SK-N-SH (cell line): Measurements from ENCODE around the gene GDPD5. TPM values are rescaled to one million over a fixed set of nuclear protein-coding genes. Genes with fewer than 3 reads are reported as not detected.

Experiments used
- CTCF ChIA-PET: fragments of 300-600, 350-600 bp; formaldehyde crosslinking; extraction: SDS; loops from one replicate; lab custom pipeline; 2021; lab: Yijun Ruan, JAX
- POLR2A ChIA-PET: fragments of 350-600 bp; sonication (Branson Sonifier 250); formaldehyde crosslinking; extraction: SDS; loops from one replicate; lab custom pipeline; 2020; ENCODE audit warnings: antibody characterized with exemption, inconsistent platforms; lab: Yijun Ruan, JAX
- DNase-seq: peaks from one replicate; pipeline ENCODE4 v3.0.0; 2012
- H2AFZ ChIP-seq: fragments of 200-600 bp; sonication (generic); 2 replicates; pipeline ENCODE4 v1.8.1; 2016; ENCODE audit warnings: antibody characterized with exemption, mild to moderate bottlenecking, low read depth
- H3F3A ChIP-seq: fragments of 200-600 bp; sonication (generic); replicated peaks from 2 replicates; pipeline ENCODE3; 2016; ENCODE audit warnings: antibody characterized with exemption, mild to moderate bottlenecking; ENCODE audit not compliant: insufficient read depth
- H3K27ac ChIP-seq, 2 experiments: fragments of 200-500 bp in 1 of 2; fragments of 200-600 bp in 1 of 2; sonication (Bioruptor generic) in 1 of 2; sonication (generic), shearing (Covaris generic) in 1 of 2; 2 replicates each; pipeline versions ENCODE4 v1.5.1 to v1.6.1; 2014 to 2016; ENCODE audit warnings: low read depth in 2 of 2, inconsistent platforms in 1 of 2, low read length in 1 of 2, mild to moderate bottlenecking in 1 of 2, mixed read lengths in 1 of 2
- H3K27me3 ChIP-seq: fragments of 200-600 bp; sonication (generic), shearing (Covaris generic); 2 replicates; pipeline ENCODE4 v1.6.1; 2016; ENCODE audit warnings: mixed run types; ENCODE audit not compliant: insufficient read depth
- H3K36me3 ChIP-seq, 2 experiments: fragments of 200-500 bp in 1 of 2; fragments of 200-600 bp in 1 of 2; sonication (Bioruptor generic) in 1 of 2; sonication (generic) in 1 of 2; replicated peaks in 1 of 2; 2 replicates each; pipeline versions ENCODE3 to v1.5.1; 2014 to 2016; ENCODE audit warnings: low read length in 1 of 2, mild to moderate bottlenecking in 1 of 2; ENCODE audit not compliant: insufficient read depth in 2 of 2, control insufficient read depth in 1 of 2
- H3K4me1 ChIP-seq, 2 experiments: fragments of 200-500 bp in 1 of 2; fragments of 200-600 bp in 1 of 2; sonication (Bioruptor generic) in 1 of 2; sonication (generic), shearing (Covaris generic) in 1 of 2; 2 replicates each; pipeline versions ENCODE4 v1.5.1 to v1.6.1; 2014 to 2016; ENCODE audit warnings: low read depth in 1 of 2, low read length in 1 of 2, mixed run types in 1 of 2; ENCODE audit not compliant: insufficient read depth in 2 of 2, control insufficient read depth in 1 of 2
- H3K4me2 ChIP-seq: fragments of 200-600 bp; sonication (generic), shearing (Covaris generic); 2 replicates; pipeline ENCODE4 v1.6.1; 2017; ENCODE audit warnings: mixed run types
- H3K4me3 ChIP-seq, 2 experiments: fragments of 200-500 bp in 1 of 2; fragments of 200-600 bp in 1 of 2; sonication (Bioruptor generic) in 1 of 2; sonication (generic), shearing (Covaris generic) in 1 of 2; 2 replicates each; pipeline versions ENCODE4 v1.5.1 to v1.8.1; 2014 to 2016; ENCODE audit warnings: low read depth in 2 of 2, inconsistent platforms in 1 of 2, low read length in 1 of 2, mild to moderate bottlenecking in 1 of 2, mixed read lengths in 1 of 2, moderate library complexity in 1 of 2
- H3K79me2 ChIP-seq: fragments of 200-600 bp; sonication (generic); 2 replicates; pipeline ENCODE4 v1.8.1; 2017; ENCODE audit warnings: mild to moderate bottlenecking; ENCODE audit not compliant: insufficient read depth
- H3K9ac ChIP-seq: fragments of 200-600 bp; sonication (generic); 2 replicates; pipeline ENCODE4 v1.6.1; 2017; ENCODE audit warnings: mixed run types
- H3K9me2 ChIP-seq: fragments of 200-600 bp; sonication (generic); 2 replicates; pipeline ENCODE4 v1.6.1; 2017; ENCODE audit warnings: mixed run types
- H3K9me3 ChIP-seq: fragments of 200-600 bp; sonication (generic); 2 replicates; pipeline ENCODE4 v1.6.1; 2017; ENCODE audit warnings: mixed run types, mild to moderate bottlenecking, moderate library complexity
- H4K20me1 ChIP-seq: fragments of 200-600 bp; sonication (generic); 2 replicates; pipeline ENCODE4 v1.6.1; 2017; ENCODE audit warnings: mild to moderate bottlenecking, mixed run types; ENCODE audit not compliant: insufficient read depth
- CHD2 ChIP-seq: fragments of 150-350 bp; IDR thresholded peaks from 2 replicates; pipeline ENCODE4 v1.6.1; 2018; ENCODE audit warnings: low read length; ENCODE audit not compliant: partially characterized antibody
- ELF1 ChIP-seq: IDR thresholded peaks from 2 replicates; pipeline ENCODE4 v1.4.0; 2012
- EP300 ChIP-seq, 2 experiments: IDR thresholded peaks; 2 replicates each; pipeline versions ENCODE4 v1.4.0 to v1.6.1; 2012; ENCODE audit warnings: borderline replicate concordance in 1 of 2, low read depth in 1 of 2, low read length in 1 of 2
- FOSL2 ChIP-seq: IDR thresholded peaks from 2 replicates; pipeline ENCODE4 v1.4.0; 2012; ENCODE audit warnings: low read depth, mild to moderate bottlenecking, moderate library complexity, borderline replicate concordance
- FOXJ3 ChIP-seq: sonication (generic); formaldehyde crosslinking; IDR thresholded peaks from 2 replicates; pipeline ENCODE4 v1.5.1; 2020; ENCODE audit warnings: mild to moderate bottlenecking, missing genetic modification reagents
- JUND ChIP-seq: IDR thresholded peaks from 2 replicates; pipeline ENCODE4 v1.4.0; 2012
- MEF2A ChIP-seq: IDR thresholded peaks from 2 replicates; pipeline ENCODE4 v1.4.0; 2012; ENCODE audit warnings: low read depth, borderline replicate concordance
- MXI1 ChIP-seq: IDR thresholded peaks from 2 replicates; pipeline ENCODE4 v1.6.1; 2012; ENCODE audit warnings: mild to moderate bottlenecking, low read depth, low read length, improper control_type of control experiment
- NRF1 ChIP-seq: IDR thresholded peaks from 2 replicates; pipeline ENCODE4 v1.6.1; 2012; ENCODE audit warnings: low read depth, mild to moderate bottlenecking, low read length
- POLR2AphosphoS5 ChIP-seq: IDR thresholded peaks from 2 replicates; pipeline ENCODE4 v1.6.1; 2012; ENCODE audit warnings: low read depth, low read length
- RAD21 ChIP-seq: IDR thresholded peaks from 2 replicates; pipeline ENCODE4 v1.6.1; 2012; ENCODE audit warnings: mild to moderate bottlenecking, low read length
- RXRA ChIP-seq: IDR thresholded peaks from 2 replicates; pipeline ENCODE4 v1.4.0; 2012; ENCODE audit warnings: low read depth, mild to moderate bottlenecking, borderline replicate concordance
- TAF1 ChIP-seq: IDR thresholded peaks from 2 replicates; pipeline ENCODE4 v1.6.1; 2012; ENCODE audit warnings: low read depth, mild to moderate bottlenecking, low read length, moderate library complexity, borderline replicate concordance
- YY1 ChIP-seq: IDR thresholded peaks from 2 replicates; pipeline ENCODE4 v1.4.0; 2012; ENCODE audit warnings: low read depth, mild to moderate bottlenecking
- WGBS: methylation state at CpG from one replicate; pipeline ENCODE4 v1.1.6; 2017; ENCODE audit warnings: low lambda C conversion rate; 5-methylcytosine and 5-hydroxymethylcytosine counted together
- polyA plus RNA-seq, 3 experiments: library from polyadenylated mRNA; depleted of rRNA; stranded (reverse); fragments of >200 nt; gene quantifications; 2 replicates each; pipeline ENCODE4 v1.2.3, GENCODE V29; 2012
- TF ChIP-seq, protein P1 (sequence below): IDR thresholded peaks from 2 replicates; pipeline ENCODE4 v1.6.1; 2012; ENCODE audit warnings: mild to moderate bottlenecking, low read depth, low read length, moderate library complexity
- TF ChIP-seq, protein P2 (sequence below): fragments of 150-350 bp; IDR thresholded peaks from 2 replicates; pipeline ENCODE4 v1.6.1; 2017; ENCODE audit warnings: antibody characterized with exemption, low read length, low read depth, borderline replicate concordance
- TF ChIP-seq, protein P3 (sequence below): IDR thresholded peaks from 2 replicates; pipeline ENCODE4; 2012
- TF ChIP-seq, protein P4 (sequence below): IDR thresholded peaks from 2 replicates; pipeline ENCODE4 v1.4.0; 2012; ENCODE audit warnings: low read depth
- TF ChIP-seq, protein P5 (sequence below): IDR thresholded peaks from 2 replicates; pipeline ENCODE4 v1.4.0; 2012; ENCODE audit warnings: low read depth, borderline replicate concordance

Gene GDPD5
- polyA plus RNA-seq, 1 of the 3 experiments (the other 2 are of a cell fraction), result 2.2 TPM

DNA sequence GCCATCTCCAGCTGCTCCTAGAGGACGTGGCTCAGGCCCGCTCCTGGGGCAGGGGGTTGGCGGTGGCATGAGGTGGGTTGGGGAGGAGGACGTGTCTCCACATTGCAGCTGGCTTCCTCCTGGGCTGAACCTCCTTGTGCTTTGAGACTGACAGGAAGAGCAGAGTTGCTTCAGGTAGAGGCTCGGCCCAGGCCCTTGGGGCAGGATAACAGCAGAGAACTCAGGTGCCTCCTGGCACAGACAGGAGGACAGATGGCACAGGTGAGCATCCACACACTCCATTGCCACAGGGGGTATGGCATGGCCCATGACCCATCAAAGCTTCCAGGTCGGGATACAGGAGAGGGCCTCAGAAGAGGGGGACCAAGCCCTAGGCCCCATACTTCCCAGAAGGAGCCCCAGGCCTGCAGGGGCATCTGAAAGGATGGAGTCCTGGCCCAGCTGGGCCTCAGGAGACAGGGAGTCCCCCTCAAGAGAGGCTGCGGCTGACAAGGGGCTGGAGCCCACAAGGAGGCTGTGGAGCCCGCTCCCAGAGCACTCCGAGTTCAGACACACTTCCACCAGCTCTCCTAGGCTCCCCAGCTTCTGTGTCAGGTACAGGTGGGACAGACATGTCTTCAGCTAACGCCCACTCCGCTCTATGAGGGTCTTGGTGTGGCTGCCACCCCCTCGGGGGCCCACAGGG is 90.7 kb downstream of the GDPD5 start:
- H3K4me1 ChIP-seq, result peaks cover 0 to 4% of the 10 kb centered on the region in 2 experiments; a peak in 1 of 4 replicates
- H3K27ac ChIP-seq, result no peak overlapping the region
- no peaks in the 10 kb centered on the region for H4K20me1 ChIP-seq
- WGBS, result 53% methylated on average over 3 of the region's 12 CpGs
- POLR2A ChIA-PET, result no interaction called here
- no peak overlapping the region for H3K9ac ChIP-seq
- CTCF ChIA-PET, result interaction anchor here (1.1 to 9.0 kb wide), 5 partner anchors 10 to 90 kb away, joined by 3 to 54 read pairs (median 4); partner anchors contain the start of gene GDPD5
- H3K4me2 ChIP-seq, result no peak overlapping the region
- TF ChIP-seq, protein P1, sequence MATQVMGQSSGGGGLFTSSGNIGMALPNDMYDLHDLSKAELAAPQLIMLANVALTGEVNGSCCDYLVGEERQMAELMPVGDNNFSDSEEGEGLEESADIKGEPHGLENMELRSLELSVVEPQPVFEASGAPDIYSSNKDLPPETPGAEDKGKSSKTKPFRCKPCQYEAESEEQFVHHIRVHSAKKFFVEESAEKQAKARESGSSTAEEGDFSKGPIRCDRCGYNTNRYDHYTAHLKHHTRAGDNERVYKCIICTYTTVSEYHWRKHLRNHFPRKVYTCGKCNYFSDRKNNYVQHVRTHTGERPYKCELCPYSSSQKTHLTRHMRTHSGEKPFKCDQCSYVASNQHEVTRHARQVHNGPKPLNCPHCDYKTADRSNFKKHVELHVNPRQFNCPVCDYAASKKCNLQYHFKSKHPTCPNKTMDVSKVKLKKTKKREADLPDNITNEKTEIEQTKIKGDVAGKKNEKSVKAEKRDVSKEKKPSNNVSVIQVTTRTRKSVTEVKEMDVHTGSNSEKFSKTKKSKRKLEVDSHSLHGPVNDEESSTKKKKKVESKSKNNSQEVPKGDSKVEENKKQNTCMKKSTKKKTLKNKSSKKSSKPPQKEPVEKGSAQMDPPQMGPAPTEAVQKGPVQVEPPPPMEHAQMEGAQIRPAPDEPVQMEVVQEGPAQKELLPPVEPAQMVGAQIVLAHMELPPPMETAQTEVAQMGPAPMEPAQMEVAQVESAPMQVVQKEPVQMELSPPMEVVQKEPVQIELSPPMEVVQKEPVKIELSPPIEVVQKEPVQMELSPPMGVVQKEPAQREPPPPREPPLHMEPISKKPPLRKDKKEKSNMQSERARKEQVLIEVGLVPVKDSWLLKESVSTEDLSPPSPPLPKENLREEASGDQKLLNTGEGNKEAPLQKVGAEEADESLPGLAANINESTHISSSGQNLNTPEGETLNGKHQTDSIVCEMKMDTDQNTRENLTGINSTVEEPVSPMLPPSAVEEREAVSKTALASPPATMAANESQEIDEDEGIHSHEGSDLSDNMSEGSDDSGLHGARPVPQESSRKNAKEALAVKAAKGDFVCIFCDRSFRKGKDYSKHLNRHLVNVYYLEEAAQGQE, result no peak
- TF ChIP-seq RXRA (no peak), FOSL2 (no peak), FOXJ3 (CRISPR knock-in tag) (no peak), JUND (no peak), MEF2A (no peak), POLR2AphosphoS5 (no peak), YY1 (no peak), NRF1 (no peak)
- TF ChIP-seq, protein P2, sequence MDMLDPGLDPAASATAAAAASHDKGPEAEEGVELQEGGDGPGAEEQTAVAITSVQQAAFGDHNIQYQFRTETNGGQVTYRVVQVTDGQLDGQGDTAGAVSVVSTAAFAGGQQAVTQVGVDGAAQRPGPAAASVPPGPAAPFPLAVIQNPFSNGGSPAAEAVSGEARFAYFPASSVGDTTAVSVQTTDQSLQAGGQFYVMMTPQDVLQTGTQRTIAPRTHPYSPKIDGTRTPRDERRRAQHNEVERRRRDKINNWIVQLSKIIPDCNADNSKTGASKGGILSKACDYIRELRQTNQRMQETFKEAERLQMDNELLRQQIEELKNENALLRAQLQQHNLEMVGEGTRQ, result no peak
- H3F3A ChIP-seq, result no peaks in the 10 kb centered on the region
- no peak overlapping the region for H2AFZ ChIP-seq
- H3K9me3 ChIP-seq, result no peaks in the 10 kb centered on the region
- H3K36me3 ChIP-seq, result no peaks in the 10 kb centered on the region
- no peaks in the 10 kb centered on the region for H3K9me2 ChIP-seq
- no peak for DNase-seq
- no peaks in the 10 kb centered on the region for H3K79me2 ChIP-seq
- H3K27me3 ChIP-seq, result peaks cover 9% of the 10 kb centered on the region
- H3K4me3 ChIP-seq, result no peak overlapping the region

DNA sequence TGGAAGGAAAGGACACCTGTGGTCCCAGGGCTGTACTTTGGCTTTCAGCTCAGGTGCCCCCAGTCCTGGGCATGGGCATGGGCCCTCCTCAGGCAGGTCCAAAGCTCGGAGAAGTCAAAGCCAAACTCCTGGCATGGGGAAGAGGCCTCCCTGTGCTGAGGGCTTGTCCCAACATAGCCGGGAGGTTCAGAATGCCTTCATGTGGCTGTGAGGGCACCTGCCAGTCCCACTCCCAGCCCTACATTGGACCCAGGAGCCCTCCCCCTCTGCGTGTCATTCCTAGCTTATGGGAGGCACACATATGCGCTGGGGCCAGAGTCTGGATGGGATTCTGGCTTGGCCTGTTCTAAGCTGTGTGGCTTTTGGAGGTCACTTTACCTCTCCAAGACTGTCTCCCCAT is 91.7 kb downstream of the GDPD5 start:
- 86% methylated on average over 4 of the region's 4 CpGs for WGBS
- Histone ChIP-seq H3K36me3 (no peaks in the 10 kb centered on the region), H3K9me2 (no peaks in the 10 kb centered on the region), H3K27ac (no peak overlapping the region), H3K4me1 (peaks cover 0 to 12% of the 10 kb centered on the region in 2 experiments; a peak in 1 of 4 replicates), H3K9ac (no peak overlapping the region), H4K20me1 (no peaks in the 10 kb centered on the region), H3F3A (no peaks in the 10 kb centered on the region), H3K4me3 (no peak overlapping the region), H3K4me2 (no peak overlapping the region), H2AFZ (no peak overlapping the region), H3K79me2 (no peaks in the 10 kb centered on the region), H3K9me3 (no peaks in the 10 kb centered on the region), H3K27me3 (peaks cover 9% of the 10 kb centered on the region)
- CTCF ChIA-PET, result interaction anchor here (0.9 to 9.0 kb wide), 6 partner anchors 11 to 113 kb away, joined by 3 to 54 read pairs (median 5); partner anchors contain the start of gene GDPD5
- POLR2A ChIA-PET, result no interaction called here
- no peak for DNase-seq
- TF ChIP-seq POLR2AphosphoS5 (no peak), CHD2 (no peak), EP300 (IDR thresholded peaks at IDR 0.05; ENCODE audit: borderline replicate concordance in 1 of 2, low read depth in 1 of 2, low read length in 1 of 2) (no peak), RAD21 (no peak), TAF1 (no peak), MXI1 (no peak), NRF1 (no peak), ELF1 (no peak), FOSL2 (no peak)
- TF ChIP-seq, protein P3, sequence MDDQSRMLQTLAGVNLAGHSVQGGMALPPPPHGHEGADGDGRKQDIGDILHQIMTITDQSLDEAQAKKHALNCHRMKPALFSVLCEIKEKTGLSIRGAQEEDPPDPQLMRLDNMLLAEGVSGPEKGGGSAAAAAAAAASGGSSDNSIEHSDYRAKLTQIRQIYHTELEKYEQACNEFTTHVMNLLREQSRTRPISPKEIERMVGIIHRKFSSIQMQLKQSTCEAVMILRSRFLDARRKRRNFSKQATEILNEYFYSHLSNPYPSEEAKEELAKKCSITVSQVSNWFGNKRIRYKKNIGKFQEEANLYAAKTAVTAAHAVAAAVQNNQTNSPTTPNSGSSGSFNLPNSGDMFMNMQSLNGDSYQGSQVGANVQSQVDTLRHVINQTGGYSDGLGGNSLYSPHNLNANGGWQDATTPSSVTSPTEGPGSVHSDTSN, result no peak
- TF ChIP-seq, protein P4, sequence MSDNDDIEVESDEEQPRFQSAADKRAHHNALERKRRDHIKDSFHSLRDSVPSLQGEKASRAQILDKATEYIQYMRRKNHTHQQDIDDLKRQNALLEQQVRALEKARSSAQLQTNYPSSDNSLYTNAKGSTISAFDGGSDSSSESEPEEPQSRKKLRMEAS, result no peak
- TF ChIP-seq, protein P5, sequence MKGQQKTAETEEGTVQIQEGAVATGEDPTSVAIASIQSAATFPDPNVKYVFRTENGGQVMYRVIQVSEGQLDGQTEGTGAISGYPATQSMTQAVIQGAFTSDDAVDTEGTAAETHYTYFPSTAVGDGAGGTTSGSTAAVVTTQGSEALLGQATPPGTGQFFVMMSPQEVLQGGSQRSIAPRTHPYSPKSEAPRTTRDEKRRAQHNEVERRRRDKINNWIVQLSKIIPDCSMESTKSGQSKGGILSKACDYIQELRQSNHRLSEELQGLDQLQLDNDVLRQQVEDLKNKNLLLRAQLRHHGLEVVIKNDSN, result no peak
